Smooth muscle cell (in vitro differentiated cells): ENCODE data around the gene LCK. TPM values are rescaled to one million over a fixed set of nuclear protein-coding genes. Genes with fewer than 3 reads are reported as not detected.

ENCODE experiments used
- DNase-seq: peaks from one replicate; lab custom pipeline; 2025; ENCODE audit not compliant: unreplicated experiment; lab: John Stamatoyannopoulos, UW
- H2AFZ ChIP-seq: fragments of 200-600 bp; sonication (generic); 2 replicates; pipeline ENCODE4 v1.6.0; 2016; ENCODE audit warnings: antibody characterized with exemption, low read depth, mild to moderate bottlenecking
- H3F3A ChIP-seq: fragments of 200-600 bp; sonication (generic); 2 replicates; pipeline ENCODE4 v1.6.0; 2017; ENCODE audit warnings: antibody characterized with exemption, low read depth
- H3K27ac ChIP-seq: fragments of 200-600 bp; sonication (generic); 2 replicates; pipeline ENCODE4 v1.5.1; 2016; ENCODE audit warnings: low read depth, mild to moderate bottlenecking
- H3K27me3 ChIP-seq: fragments of 200-600 bp; sonication (generic); 2 replicates; pipeline ENCODE4 v1.6.1; 2016; ENCODE audit warnings: low read depth, mild to moderate bottlenecking
- H3K36me3 ChIP-seq: fragments of 200-600 bp; sonication (generic); 2 replicates; pipeline ENCODE4 v1.5.1; 2016; ENCODE audit warnings: low read depth
- H3K4me1 ChIP-seq: fragments of 200-600 bp; sonication (generic); 2 replicates; pipeline ENCODE4 v1.5.1; 2016; ENCODE audit warnings: low read depth
- H3K4me2 ChIP-seq: fragments of 200-600 bp; sonication (generic); 2 replicates; pipeline ENCODE4 v1.6.0; 2016; ENCODE audit warnings: mild to moderate bottlenecking
- H3K4me3 ChIP-seq: fragments of 200-600 bp; sonication (generic); 2 replicates; pipeline ENCODE4 v1.5.1; 2016; ENCODE audit warnings: mild to moderate bottlenecking
- H3K79me2 ChIP-seq: fragments of 200-600 bp; sonication (generic); 2 replicates; pipeline ENCODE4 v1.6.0; 2016; ENCODE audit warnings: low read depth, mild to moderate bottlenecking
- H3K9ac ChIP-seq: fragments of 200-600 bp; sonication (generic); 2 replicates; pipeline ENCODE4 v1.6.0; 2016; ENCODE audit warnings: low read depth
- H3K9me3 ChIP-seq: fragments of 200-600 bp; sonication (generic); replicated peaks from 2 replicates; pipeline ENCODE4 v1.5.1; 2016; ENCODE audit warnings: low read depth
- H4K20me1 ChIP-seq: fragments of 200-600 bp; sonication (generic); 2 replicates; pipeline ENCODE4 v1.6.0; 2016; ENCODE audit warnings: low read depth
- WGBS: methylation state at CpG from one replicate; pipeline ENCODE4 v1.1.7; 2016; ENCODE audit warnings: low lambda C conversion rate; 5-methylcytosine and 5-hydroxymethylcytosine counted together
- polyA plus RNA-seq: library from polyadenylated mRNA; unstranded; fragments of >200 nt; fragmentation: Nextera tagmentation; extraction: Ambion mirVana; gene quantifications from 2 replicates; pipeline ENCODE4 v1.2.1, GENCODE V29; 2016
- total RNA-seq: library from RNA; depleted of rRNA; stranded (reverse); fragments of >200 nt; gene quantifications from 2 replicates; pipeline ENCODE4 v1.2.3, GENCODE V29; 2014
- TF ChIP-seq, protein P1 (sequence below): fragments of 200-600 bp; sonication (generic); IDR thresholded peaks from 2 replicates; pipeline ENCODE4 v1.5.1; 2017; ENCODE audit warnings: borderline replicate concordance, mild to moderate bottlenecking, antibody characterized with exemption; ENCODE audit not compliant: insufficient read depth, poor library complexity, severe bottlenecking

LCK gene
- total and polyA plus RNA-seq, 2 experiments from 2014 or later = 0.22 TPM; not detected in 1

DNA sequence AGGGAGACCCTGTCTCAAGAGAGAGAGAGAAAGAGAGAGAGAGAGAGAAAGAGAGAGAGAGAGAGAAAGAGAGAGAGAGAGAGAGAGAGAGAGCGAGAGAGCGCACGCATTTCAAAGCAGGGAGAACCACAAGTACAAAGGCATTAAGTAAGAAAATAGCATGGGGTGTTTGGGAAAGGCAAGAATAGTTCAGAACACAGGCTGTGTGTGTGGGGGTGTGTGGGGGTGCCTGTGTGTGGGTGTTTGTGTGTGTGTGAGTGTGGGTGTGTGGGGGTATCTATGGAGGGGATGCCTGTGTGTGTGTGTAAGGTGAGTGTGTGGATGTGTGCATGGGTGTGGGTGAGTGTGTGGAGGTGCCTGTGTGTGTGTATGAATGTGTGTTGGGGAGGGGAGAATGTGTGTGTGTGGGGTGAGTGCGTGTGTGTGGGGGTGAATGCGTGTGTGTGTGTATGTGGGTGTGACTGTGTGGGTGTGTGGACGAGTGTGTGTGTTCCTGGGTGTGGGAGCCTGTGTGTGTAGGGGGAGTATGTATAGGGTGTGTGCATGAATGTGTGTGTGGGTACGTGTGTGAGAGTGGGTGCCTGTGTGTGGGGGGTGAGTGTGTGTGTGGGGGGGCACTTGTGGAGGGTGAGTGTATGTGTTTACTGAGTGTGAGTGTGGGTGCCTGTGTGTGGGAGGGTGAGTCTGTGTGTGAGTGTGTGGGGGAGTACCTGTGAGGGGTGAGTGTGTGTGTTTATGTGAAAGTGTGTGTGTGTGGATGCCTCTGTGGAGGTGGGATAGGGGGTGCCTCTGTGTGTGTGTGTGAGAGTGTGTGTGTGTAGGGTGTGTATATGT lies 21.7 kb downstream of the LCK start:
- TF ChIP-seq, protein P1, sequence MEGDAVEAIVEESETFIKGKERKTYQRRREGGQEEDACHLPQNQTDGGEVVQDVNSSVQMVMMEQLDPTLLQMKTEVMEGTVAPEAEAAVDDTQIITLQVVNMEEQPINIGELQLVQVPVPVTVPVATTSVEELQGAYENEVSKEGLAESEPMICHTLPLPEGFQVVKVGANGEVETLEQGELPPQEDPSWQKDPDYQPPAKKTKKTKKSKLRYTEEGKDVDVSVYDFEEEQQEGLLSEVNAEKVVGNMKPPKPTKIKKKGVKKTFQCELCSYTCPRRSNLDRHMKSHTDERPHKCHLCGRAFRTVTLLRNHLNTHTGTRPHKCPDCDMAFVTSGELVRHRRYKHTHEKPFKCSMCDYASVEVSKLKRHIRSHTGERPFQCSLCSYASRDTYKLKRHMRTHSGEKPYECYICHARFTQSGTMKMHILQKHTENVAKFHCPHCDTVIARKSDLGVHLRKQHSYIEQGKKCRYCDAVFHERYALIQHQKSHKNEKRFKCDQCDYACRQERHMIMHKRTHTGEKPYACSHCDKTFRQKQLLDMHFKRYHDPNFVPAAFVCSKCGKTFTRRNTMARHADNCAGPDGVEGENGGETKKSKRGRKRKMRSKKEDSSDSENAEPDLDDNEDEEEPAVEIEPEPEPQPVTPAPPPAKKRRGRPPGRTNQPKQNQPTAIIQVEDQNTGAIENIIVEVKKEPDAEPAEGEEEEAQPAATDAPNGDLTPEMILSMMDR = no peak
- Histone ChIP-seq H4K20me1 (no peaks in the 10 kb centered on the region), H3K4me2 (no peak overlapping the region), H3F3A (no peaks in the 10 kb centered on the region), H3K9ac (no peak overlapping the region), H2AFZ (no peak overlapping the region), H3K4me3 (no peak overlapping the region), H3K27ac (no peak overlapping the region), H3K27me3 (no peaks in the 10 kb centered on the region), H3K79me2 (no peaks in the 10 kb centered on the region), H3K9me3 (no peaks in the 10 kb centered on the region), H3K4me1 (peaks cover 5% of the 10 kb centered on the region), H3K36me3 (no peaks in the 10 kb centered on the region)
- no peak for DNase-seq
- 88% methylated on average over 5 of the region's 7 CpGs for WGBS

DNA sequence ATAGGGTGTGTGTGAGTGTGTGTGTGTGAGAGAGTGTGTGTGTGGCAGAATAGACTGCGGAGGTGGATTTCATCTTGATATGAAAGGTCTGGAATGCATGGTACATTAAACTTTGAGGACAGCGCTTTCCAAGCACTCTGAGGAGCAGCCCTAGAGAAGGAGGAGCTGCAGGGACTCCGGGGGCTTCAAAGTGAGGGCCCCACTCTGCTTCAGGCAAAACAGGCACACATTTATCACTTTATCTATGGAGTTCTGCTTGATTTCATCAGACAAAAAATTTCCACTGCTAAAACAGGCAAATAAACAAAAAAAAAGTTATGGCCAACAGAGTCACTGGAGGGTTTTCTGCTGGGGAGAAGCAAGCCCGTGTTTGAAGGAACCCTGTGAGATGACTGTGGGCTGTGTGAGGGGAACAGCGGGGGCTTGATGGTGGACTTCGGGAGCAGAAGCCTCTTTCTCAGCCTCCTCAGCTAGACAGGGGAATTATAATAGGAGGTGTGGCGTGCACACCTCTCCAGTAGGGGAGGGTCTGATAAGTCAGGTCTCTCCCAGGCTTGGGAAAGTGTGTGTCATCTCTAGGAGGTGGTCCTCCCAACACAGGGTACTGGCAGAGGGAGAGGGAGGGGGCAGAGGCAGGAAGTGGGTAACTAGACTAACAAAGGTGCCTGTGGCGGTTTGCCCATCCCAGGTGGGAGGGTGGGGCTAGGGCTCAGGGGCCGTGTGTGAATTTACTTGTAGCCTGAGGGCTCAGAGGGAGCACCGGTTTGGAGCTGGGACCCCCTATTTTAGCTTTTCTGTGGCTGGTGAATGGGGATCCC lies 22.5 kb downstream of the LCK start:
- H3K27me3 ChIP-seq = no peaks in the 10 kb centered on the region
- no peaks in the 10 kb centered on the region for H3K79me2 ChIP-seq
- no peaks in the 10 kb centered on the region for H3K36me3 ChIP-seq
- TF ChIP-seq, protein P1 = no peak
- H3K4me3 ChIP-seq = no peak overlapping the region
- WGBS = 50% methylated on average over 10 of the region's 10 CpGs
- no peak overlapping the region for H3K9ac ChIP-seq
- no peak overlapping the region for H2AFZ ChIP-seq
- no peak for DNase-seq
- H3K27ac ChIP-seq = no peak overlapping the region
- no peak overlapping the region for H3K4me2 ChIP-seq
- no peaks in the 10 kb centered on the region for H3F3A ChIP-seq
- no peaks in the 10 kb centered on the region for H3K9me3 ChIP-seq
- peaks cover 5% of the 10 kb centered on the region for H3K4me1 ChIP-seq
- no peaks in the 10 kb centered on the region for H4K20me1 ChIP-seq

DNA sequence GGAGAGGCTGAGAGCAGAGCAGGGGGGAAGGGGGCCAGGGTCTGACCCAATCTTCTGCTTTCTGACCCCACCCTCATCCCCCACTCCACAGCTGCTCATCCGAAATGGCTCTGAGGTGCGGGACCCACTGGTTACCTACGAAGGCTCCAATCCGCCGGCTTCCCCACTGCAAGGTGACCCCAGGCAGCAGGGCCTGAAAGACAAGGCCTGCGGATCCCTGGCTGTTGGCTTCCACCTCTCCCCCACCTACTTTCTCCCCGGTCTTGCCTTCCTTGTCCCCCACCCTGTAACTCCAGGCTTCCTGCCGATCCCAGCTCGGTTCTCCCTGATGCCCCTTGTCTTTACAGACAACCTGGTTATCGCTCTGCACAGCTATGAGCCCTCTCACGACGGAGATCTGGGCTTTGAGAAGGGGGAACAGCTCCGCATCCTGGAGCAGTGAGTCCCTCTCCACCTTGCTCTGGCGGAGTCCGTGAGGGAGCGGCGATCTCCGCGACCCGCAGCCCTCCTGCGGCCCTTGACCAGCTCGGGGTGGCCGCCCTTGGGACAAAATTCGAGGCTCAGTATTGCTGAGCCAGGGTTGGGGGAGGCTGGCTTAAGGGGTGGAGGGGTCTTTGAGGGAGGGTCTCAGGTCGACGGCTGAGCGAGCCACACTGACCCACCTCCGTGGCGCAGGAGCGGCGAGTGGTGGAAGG lies 23.7 kb downstream of the LCK start:
- Histone ChIP-seq H3F3A (no peaks in the 10 kb centered on the region), H3K27me3 (no peaks in the 10 kb centered on the region), H2AFZ (no peak overlapping the region), H3K4me1 (peaks cover 5% of the 10 kb centered on the region), H3K27ac (no peak overlapping the region), H3K4me2 (no peak overlapping the region), H3K9me3 (no peaks in the 10 kb centered on the region), H3K9ac (no peak overlapping the region), H3K79me2 (no peaks in the 10 kb centered on the region), H3K36me3 (no peaks in the 10 kb centered on the region), H3K4me3 (no peak overlapping the region), H4K20me1 (no peaks in the 10 kb centered on the region)
- WGBS = 81% methylated on average over 31 of the region's 31 CpGs
- TF ChIP-seq, protein P1 = no peak
- DNase-seq = no peak
